Measurements from ENCODE around the gene SSBP2.
"Not testable (repeated sequence)": the region's sequence is repeated elsewhere in the genome, so short reads cannot be mapped to it uniquely, and the experiment has no call there.

SSBP2 gene

DNA sequence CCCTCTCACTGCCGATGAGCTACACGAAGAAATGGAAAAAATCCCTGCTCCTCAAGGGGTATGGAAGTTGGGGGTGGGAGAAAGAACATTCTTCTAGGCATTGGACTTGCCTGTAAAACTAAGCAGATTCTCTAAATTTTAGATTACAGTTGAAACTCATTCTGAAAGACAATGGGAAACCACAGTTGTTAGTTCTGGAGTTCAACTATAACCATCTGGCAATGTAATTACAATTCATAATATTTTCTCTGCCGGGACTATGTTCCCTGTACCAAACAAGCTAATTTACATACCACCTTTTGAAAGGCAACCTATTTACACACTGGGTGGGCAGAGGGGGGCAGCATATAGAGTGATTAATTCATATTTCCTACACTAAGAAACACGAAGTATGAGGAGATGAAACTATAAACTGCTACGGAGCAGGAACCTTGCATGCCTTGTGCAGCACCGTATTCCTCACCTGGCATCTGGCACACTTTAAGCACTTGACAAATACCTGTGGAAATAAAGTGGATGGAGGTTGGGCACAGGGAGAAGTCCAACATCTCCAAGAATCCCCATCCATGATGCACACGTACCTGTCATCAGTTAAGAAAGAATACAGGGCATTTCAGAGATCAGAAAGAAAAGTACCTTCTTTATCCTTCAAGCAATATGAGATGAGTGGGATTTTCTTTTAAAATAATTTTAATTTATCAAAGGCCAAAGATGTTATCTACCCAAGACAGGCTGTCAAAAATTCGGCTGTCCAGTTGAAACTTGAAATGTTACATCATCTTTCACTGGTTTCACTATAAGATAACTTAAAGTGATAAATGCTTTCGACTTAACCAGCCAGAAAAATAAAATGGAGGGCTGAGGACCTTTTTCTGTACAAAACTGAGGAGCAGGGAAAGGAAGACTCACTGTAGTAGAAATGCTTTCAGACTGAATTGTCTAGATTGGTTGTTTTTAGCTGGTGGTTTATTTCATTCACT is 54.2 kb downstream of the SSBP2 start:
- no peak overlapping the region for H3K4me3 Mint-ChIP-seq
- H3K27ac Mint-ChIP-seq: no peak overlapping the region
- H3K4me1 Mint-ChIP-seq (ENCODE audit: low read depth): peaks cover 6% of the 10 kb centered on the region

DNA sequence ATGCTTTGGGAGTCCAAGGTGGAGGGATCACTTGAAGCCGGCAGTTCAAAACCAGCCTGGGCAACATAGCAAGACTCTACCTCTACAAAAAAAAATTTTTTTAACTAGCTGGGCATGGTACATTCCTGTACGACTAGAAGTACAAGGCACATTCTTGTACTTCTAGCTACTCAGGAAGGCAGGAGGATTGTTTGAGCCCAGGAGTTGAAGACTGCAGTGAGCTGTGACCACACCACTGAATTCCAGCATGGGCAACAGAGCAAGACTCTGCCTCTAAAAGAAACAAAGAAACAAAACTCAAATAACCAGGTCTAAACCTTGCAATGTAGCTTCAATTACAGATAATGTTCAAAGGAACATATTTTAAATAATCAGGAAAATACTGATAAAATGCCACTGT is 56.2 kb downstream of the SSBP2 start:
- no peak overlapping the region for H3K27ac Mint-ChIP-seq
- peaks cover 27% of the 10 kb centered on the region for H3K9me3 Mint-ChIP-seq
- peaks cover 6% of the 10 kb centered on the region for H3K4me1 Mint-ChIP-seq (ENCODE audit: low read depth)
- no peak overlapping the region for H3K4me3 Mint-ChIP-seq
- H3K27me3 Mint-ChIP-seq (ENCODE audit: low read depth): no peaks in the 10 kb centered on the region
- peaks cover 18% of the 10 kb centered on the region for H3K36me3 Mint-ChIP-seq (ENCODE audit: low read depth)

More for the DNA sequence above, 54.2 kb downstream of the SSBP2 start:
- Mint-ChIP-seq H3K36me3 (ENCODE audit: low read depth) (peaks cover 13% of the 10 kb centered on the region), H3K9me3 (peaks cover 15% of the 10 kb centered on the region), H3K27me3 (ENCODE audit: low read depth) (no peaks in the 10 kb centered on the region)

DNA sequence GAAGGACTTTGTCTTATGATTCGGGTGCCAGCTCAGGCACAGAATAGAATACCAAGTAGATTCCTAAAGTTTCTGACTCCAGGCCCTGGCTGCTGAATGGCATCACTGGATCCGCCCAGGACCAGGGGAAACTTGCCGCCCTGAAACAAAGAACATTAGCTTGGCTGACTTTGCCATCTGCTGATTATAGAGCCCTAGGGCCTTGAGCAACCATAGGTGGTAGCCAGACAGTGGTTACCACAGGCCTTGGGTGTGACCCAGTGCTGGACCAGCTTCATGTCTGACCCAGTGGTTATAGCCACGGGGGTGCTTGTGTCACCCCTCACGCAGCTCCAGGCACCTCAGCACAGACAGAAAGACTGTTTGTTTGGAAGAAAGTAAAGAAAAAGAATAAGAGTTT is 62.7 kb downstream of the SSBP2 start:
- no peaks in the 10 kb centered on the region for H3K27me3 Mint-ChIP-seq (ENCODE audit: low read depth)
- H3K9me3 Mint-ChIP-seq: peaks cover 41% of the 10 kb centered on the region
- peaks cover 29% of the 10 kb centered on the region for H3K36me3 Mint-ChIP-seq (ENCODE audit: low read depth)
- H3K4me3 Mint-ChIP-seq: no peak overlapping the region
- no peaks in the 10 kb centered on the region for H3K4me1 Mint-ChIP-seq (ENCODE audit: low read depth)
- H3K27ac Mint-ChIP-seq: no peak overlapping the region

DNA sequence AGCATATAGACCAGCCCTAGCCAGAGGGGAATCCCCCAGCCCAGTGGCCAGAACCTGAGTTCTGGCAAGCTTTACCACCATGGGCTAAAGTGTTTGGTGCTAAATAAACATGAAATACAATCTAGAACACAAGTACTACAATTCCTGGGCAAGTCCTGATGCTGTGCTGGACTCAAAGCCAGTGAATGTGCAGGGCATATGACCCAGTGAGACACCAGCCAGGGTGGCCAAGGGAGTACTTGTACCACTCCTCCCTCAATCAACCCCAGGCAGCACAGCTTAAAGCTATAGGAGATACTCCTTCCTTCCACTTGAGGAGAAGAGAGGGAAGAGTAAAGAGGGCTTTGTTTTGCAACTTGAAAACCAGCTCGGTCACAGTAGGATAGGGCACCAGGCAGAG is 63.6 kb downstream of the SSBP2 start:
- Mint-ChIP-seq H3K27me3 (ENCODE audit: low read depth) (no peaks in the 10 kb centered on the region), H3K27ac (no peak overlapping the region), H3K4me3 (no peak overlapping the region), H3K4me1 (ENCODE audit: low read depth) (no peaks in the 10 kb centered on the region), H3K36me3 (ENCODE audit: low read depth) (peaks cover 27% of the 10 kb centered on the region), H3K9me3 (peaks cover 38% of the 10 kb centered on the region)

DNA sequence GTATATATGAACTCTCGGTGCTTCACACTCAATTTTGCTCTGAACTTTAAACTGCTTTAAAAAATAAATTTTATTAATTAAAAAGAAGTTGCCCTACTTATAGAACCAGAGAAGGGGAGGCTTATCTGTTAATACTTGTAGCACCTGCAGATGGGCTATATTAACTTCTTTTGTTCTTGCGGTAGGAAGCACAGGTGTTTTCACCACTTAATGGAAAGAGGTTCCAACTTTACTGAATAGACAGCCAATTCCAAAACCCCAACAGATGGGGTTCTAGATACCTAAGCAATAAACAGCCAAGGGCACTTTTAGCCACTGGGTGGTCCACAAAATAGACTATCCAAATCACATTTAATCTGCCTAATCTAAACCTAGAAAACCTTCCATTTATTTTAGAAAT is 65.4 kb downstream of the SSBP2 start:
- Mint-ChIP-seq H3K9me3 (peaks cover 22% of the 10 kb centered on the region), H3K4me1 (ENCODE audit: low read depth) (no peaks in the 10 kb centered on the region), H3K4me3 (no peak overlapping the region), H3K27ac (no peak overlapping the region), H3K36me3 (ENCODE audit: low read depth) (peaks cover 19% of the 10 kb centered on the region), H3K27me3 (ENCODE audit: low read depth) (no peaks in the 10 kb centered on the region)

DNA sequence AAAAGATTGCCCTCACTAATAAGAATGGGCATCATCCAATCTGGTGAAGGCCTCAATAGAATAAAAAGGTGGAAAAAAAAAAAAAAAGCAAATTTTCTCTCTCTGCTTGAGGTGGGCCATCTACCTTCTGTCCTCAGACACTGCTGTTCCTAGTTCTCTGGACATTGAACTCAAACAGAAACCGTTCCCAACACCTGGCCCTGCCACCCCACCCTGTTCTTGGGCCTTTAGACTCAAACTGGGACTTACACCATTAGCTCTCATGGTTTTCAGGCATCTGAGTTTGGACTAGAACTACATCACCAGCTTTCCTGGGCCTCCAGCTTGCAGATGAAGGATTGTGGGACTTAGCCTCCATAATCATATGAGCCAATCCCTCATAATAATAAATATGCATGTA is 71.0 kb downstream of the SSBP2 start:
- H3K27ac Mint-ChIP-seq: no peak overlapping the region
- no peaks in the 10 kb centered on the region for H3K9me3 Mint-ChIP-seq
- no peaks in the 10 kb centered on the region for H3K36me3 Mint-ChIP-seq (ENCODE audit: low read depth)
- no peaks in the 10 kb centered on the region for H3K4me1 Mint-ChIP-seq (ENCODE audit: low read depth)
- H3K27me3 Mint-ChIP-seq (ENCODE audit: low read depth): no peaks in the 10 kb centered on the region
- no peak overlapping the region for H3K4me3 Mint-ChIP-seq

DNA sequence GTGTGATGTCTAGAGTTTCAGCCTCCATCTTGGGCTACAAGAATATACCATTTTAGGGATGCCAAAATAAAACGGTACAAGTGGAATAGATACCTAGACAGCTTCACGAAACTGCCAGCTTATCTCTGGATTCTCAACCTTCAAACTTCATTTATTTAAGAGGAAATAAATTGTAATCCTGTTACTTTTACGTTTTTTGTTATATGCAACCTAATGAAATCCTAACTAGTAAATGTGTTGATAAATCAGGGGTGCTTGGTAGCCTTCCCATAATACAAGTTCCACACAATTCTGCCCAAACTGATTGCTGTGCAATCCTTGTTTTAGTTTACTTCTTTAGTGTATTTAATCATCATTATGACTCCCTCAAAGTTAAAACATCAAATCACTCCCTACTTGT is 75.5 kb downstream of the SSBP2 start:
- Mint-ChIP-seq H3K27ac (no peak overlapping the region), H3K4me1 (ENCODE audit: low read depth) (no peaks in the 10 kb centered on the region), H3K9me3 (no peaks in the 10 kb centered on the region), H3K27me3 (ENCODE audit: low read depth) (no peaks in the 10 kb centered on the region), H3K36me3 (ENCODE audit: low read depth) (no peaks in the 10 kb centered on the region), H3K4me3 (no peak overlapping the region)

DNA sequence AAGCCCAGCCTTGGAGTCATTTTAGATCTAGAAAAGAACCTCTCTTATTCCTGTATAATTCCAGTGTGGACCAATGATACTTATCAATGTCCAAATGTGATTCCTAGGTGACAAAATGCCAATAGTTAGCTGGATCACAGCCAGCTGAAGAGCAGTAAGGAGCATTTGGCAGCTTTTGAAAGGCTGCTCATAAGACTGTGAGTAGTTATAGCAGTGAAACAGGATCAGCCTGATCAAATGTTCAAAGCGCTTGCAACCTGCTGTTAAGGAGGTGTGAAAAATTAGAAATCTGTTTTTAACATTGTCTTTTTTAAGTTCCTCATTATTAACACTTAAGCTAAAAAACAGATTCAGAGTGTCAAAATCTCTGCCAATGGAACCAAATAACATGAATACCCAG is 85.1 kb downstream of the SSBP2 start:
- no peaks in the 10 kb centered on the region for H3K4me1 Mint-ChIP-seq (ENCODE audit: low read depth)
- no peak overlapping the region for H3K27ac Mint-ChIP-seq
- H3K27me3 Mint-ChIP-seq (ENCODE audit: low read depth): no peaks in the 10 kb centered on the region
- H3K36me3 Mint-ChIP-seq (ENCODE audit: low read depth): peaks cover 5% of the 10 kb centered on the region
- H3K9me3 Mint-ChIP-seq: no peaks in the 10 kb centered on the region
- no peak overlapping the region for H3K4me3 Mint-ChIP-seq

DNA sequence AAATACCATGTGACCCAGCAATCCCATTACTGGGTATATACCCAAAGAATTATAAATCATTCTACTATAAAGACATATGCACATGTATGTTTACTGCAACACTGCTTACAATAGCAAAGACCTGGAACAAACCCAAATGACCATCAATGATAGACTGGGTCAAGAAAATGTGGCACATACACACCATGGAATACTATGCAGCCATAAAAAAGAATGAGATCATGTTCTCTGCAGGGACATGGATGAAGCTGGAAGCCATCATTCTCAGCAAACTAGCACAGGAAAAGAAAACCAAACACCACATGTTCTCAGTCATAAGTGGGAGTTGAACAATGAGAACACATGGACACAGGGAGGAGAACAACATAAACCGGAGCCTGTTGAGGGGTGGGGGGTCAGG is 90.3 kb downstream of the SSBP2 start:
- H3K36me3 Mint-ChIP-seq (ENCODE audit: low read depth); H3K4me3 Mint-ChIP-seq; H3K27ac Mint-ChIP-seq; H3K9me3 Mint-ChIP-seq; H3K27me3 Mint-ChIP-seq (ENCODE audit: low read depth); H3K4me1 Mint-ChIP-seq (ENCODE audit: low read depth): not testable (repeated sequence)

DNA sequence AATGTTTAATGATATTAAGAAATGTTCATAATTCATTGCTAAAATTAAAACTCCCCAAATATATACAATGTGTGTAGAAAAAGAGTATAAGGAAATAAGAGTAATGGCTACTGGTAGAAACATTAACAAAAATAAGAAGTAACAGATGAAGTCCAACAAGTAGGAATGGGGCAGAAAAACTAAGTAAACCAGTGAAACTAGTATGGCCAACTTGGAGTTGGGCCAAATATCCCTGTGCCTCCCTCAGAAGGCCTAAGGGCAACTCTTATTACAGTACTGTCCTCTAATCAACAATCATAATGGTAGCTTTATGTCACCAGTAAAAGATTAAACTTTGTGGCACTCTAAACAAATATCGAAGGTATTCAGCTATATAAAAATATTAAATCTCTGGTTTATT is 93.5 kb downstream of the SSBP2 start:
- Mint-ChIP-seq H3K27ac (no peak overlapping the region), H3K9me3 (peaks cover 3% of the 10 kb centered on the region), H3K4me3 (no peak overlapping the region), H3K4me1 (ENCODE audit: low read depth) (peaks cover 2% of the 10 kb centered on the region), H3K36me3 (ENCODE audit: low read depth) (peaks cover 7% of the 10 kb centered on the region), H3K27me3 (ENCODE audit: low read depth) (no peaks in the 10 kb centered on the region)

DNA sequence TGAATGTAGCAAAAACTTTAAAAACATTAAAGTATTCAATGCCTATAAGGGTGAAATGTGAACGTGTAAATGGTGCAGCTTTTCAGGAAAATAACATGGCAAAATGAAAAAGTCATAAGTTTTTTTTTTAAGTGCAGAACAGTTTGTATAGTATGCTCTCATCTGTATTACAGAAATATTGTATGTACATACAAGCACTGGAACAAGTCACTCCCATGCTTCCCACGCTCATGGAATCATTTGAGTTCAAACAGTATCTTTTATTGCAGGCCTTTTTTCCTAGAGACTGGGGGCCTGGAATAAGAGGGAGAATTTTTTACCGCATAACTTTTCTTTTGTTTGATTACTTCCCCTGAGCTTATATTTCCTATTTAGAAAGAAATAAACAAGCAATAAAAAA is 94.1 kb downstream of the SSBP2 start:
- H3K27me3 Mint-ChIP-seq (ENCODE audit: low read depth): no peaks in the 10 kb centered on the region
- H3K4me3 Mint-ChIP-seq: no peak overlapping the region
- H3K9me3 Mint-ChIP-seq: peaks cover 3% of the 10 kb centered on the region
- H3K36me3 Mint-ChIP-seq (ENCODE audit: low read depth): peaks cover 6% of the 10 kb centered on the region
- peaks cover 2% of the 10 kb centered on the region for H3K4me1 Mint-ChIP-seq (ENCODE audit: low read depth)
- H3K27ac Mint-ChIP-seq: no peak overlapping the region

DNA sequence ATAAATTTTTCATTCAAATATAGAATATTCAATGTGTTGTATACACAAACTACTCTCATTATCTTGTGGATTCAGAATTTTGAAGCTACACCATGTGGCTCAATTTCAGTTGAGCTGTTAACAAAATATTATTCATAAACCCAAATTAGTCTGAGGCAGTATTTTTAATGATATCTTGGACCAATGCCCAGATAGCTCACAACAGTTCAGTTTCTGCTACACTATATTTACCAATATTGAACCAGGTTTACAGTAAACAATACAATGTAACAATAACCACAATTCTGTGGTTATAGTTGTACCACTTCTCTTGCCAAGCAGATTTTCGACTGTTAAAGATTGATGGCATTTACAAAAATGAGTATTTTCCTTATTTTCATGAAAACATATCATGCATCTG is 99.9 kb downstream of the SSBP2 start:
- H3K4me3 Mint-ChIP-seq: no peak overlapping the region
- H3K4me1 Mint-ChIP-seq (ENCODE audit: low read depth): peaks cover 2% of the 10 kb centered on the region
- H3K9me3 Mint-ChIP-seq: no peaks in the 10 kb centered on the region
- H3K27ac Mint-ChIP-seq: no peak overlapping the region
- no peaks in the 10 kb centered on the region for H3K36me3 Mint-ChIP-seq (ENCODE audit: low read depth)
- no peaks in the 10 kb centered on the region for H3K27me3 Mint-ChIP-seq (ENCODE audit: low read depth)

DNA sequence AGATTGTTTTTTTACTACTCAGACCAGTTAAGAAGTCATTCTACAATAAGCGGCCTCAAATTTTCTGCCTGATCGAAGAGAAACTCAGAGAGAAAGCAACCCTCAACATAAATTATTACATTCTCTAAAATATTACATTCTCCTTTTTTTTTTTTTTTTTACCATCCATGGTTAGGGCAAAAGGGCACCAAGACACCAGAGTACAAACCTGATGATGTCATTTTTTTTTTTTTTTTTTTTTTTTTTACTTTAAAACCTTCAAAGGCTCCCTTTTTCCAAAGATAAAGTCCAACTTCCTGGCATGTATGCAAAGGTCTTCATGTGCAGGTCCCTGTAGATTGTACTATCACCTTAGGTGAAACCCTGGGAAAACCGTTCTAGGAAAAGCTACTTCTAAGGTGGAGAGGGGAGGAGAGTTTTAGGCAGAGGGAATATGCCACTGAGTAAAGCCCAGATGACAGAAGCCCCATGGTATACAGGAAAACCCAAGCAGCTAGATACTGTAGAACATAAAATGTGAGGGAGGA is 104.4 kb downstream of the SSBP2 start:
- Mint-ChIP-seq H3K4me3 (no peak overlapping the region), H3K4me1 (ENCODE audit: low read depth) (peaks cover 2% of the 10 kb centered on the region), H3K36me3 (ENCODE audit: low read depth) (no peaks in the 10 kb centered on the region), H3K27me3 (ENCODE audit: low read depth) (no peaks in the 10 kb centered on the region), H3K27ac (no peak overlapping the region), H3K9me3 (no peaks in the 10 kb centered on the region)

DNA sequence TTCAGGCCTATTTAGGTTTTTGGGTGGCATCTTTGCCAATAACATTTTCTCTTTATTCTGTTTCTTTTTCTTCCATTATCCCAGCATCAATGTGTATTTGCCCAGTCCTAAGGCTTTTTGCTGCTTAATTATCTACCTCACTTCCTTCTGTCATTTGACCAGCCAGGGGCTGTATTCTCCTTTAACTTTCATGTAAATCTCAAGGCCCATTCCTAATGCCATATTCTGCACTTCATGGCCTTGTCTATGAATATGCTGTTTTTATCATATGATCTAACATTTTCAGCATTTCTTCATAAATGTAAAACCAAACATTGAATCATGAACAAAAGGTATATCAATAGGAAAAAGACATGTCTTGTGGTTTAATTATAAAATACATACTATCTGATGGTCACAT is 108.7 kb downstream of the SSBP2 start:
- Mint-ChIP-seq H3K9me3 (no peaks in the 10 kb centered on the region), H3K4me3 (no peak overlapping the region), H3K4me1 (ENCODE audit: low read depth) (peaks cover 2% of the 10 kb centered on the region), H3K27me3 (ENCODE audit: low read depth) (no peaks in the 10 kb centered on the region), H3K27ac (no peak overlapping the region), H3K36me3 (ENCODE audit: low read depth) (peaks cover under 1% of the 10 kb centered on the region)

DNA sequence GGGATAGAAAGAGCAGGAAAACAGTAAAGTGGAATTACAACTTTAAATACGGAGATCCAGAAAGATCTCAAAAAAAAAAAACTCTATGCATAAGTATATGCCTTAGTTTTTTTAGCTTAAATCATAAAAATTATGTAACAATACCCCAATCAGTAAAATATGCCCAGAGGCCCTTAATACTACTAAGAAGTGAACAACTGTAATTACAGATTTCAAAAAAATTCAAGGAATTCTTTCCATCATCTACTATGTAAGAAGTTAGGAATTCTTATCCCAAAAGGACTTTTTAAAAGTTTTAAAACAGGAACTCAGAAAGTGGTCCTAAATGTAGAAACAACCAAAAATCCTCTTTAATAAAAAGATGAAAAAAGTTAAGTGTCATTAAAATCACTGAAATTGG is 111.3 kb downstream of the SSBP2 start:
- Mint-ChIP-seq H3K9me3 (no peaks in the 10 kb centered on the region), H3K4me1 (ENCODE audit: low read depth) (no peaks in the 10 kb centered on the region), H3K27ac (no peak overlapping the region), H3K27me3 (ENCODE audit: low read depth) (no peaks in the 10 kb centered on the region), H3K36me3 (ENCODE audit: low read depth) (peaks cover 2% of the 10 kb centered on the region), H3K4me3 (no peak overlapping the region)
